ENCODE results near the gene APIP.

- TF ChIP-seq CTCF (IDR thresholded peaks at IDR 0.05) (no peak), HMGXB4 (CRISPR knock-in tag; IDR thresholded peaks at IDR 0.05) (no peak), TP53 (CRISPR knock-in tag; IDR thresholded peaks at IDR 0.05) (no peak), USF2 (CRISPR knock-in tag; IDR thresholded peaks at IDR 0.05) (no peak), ELF4 (CRISPR knock-in tag; IDR thresholded peaks at IDR 0.05; ENCODE audit: low read depth) (no peak), SMAD3 (CRISPR knock-in tag; IDR thresholded peaks at IDR 0.05; ENCODE audit: borderline replicate concordance) (no peak), ZBTB43 (CRISPR knock-in tag; IDR thresholded peaks at IDR 0.05) (no peak), JUN (CRISPR knock-in tag; IDR thresholded peaks at IDR 0.05) (no peak), NFE2L1 (CRISPR knock-in tag; IDR thresholded peaks at IDR 0.05) (no peak), IRF1 (CRISPR knock-in tag; IDR thresholded peaks at IDR 0.05) (no peak)
These were observed 4.5 kb downstream of the APIP start for GRCh38 chr11:34911676-34912075.
